Measurements from ENCODE around the gene NOP14. TPM values are rescaled to one million over a fixed set of nuclear protein-coding genes. Genes with fewer than 3 reads are reported as not detected.
"Not testable (repeated sequence)": the region's sequence is repeated elsewhere in the genome, so short reads cannot be mapped to it uniquely, and the experiment has no call there.

Gene NOP14
- polyA plus RNA-seq, 10 donors = 22.5 to 28.1 (median 25.0) TPM

DNA sequence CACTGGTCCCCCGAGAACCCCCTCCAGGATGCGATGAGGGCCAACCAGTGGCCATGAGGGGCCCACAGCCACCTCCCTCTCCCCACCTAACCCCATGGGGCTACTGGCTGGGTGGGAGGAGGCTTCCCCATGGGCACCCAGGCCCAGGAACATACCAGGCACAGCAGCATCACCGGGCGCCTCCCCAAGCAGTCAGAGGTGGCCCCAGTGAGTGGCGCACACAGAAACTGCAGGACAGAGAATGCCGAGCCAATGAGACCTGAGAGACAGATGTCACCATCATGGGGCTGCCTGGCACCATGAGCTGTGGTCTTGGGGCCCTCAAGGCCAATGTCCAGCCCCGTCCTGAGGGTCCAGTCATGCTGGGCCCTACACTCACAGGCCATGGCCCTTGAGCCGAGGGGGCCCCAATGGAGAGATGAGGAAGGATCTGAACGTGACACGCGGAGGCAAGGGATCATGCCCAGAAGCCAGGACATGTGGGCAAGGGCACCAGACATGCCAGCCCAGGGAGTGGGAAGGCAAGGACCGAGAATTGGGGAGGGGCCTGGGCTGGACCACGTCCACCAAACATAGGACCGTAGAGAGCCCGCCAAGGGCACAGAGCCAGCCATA is 30.1 kb downstream of the NOP14 start:
- no peak for DNase-seq

DNA sequence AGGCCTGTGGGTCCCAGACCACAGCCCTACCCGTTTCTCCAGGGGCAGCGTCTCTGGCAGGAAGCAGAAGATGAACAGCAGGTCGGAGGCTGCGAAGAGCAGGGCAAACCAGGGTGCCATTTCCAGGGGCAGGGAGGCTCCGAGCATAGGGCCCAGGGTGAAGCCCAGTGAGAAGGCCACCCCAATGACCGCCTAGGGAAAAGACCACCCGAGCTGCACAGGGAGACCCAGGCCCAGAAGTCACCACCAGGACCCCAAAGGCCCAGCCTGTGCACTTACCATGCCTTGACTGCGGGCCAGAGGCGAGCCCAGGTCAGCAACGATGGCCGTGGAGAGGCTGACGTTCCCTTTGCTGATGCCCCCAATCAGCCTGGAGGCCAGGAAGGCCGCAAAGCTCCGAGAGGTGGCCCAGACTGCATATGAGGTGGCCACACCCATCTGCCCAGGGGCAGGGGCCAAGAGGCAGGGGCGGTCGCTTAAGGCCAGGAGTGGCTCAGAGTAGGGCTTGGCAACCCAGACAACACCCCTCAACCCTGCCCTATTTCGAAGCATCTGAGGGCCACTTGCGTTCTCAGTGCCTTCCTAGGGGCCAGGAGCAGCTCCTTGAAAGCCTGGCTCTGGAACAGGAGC is 30.8 kb downstream of the NOP14 start:
- DNase-seq = no peak

DNA sequence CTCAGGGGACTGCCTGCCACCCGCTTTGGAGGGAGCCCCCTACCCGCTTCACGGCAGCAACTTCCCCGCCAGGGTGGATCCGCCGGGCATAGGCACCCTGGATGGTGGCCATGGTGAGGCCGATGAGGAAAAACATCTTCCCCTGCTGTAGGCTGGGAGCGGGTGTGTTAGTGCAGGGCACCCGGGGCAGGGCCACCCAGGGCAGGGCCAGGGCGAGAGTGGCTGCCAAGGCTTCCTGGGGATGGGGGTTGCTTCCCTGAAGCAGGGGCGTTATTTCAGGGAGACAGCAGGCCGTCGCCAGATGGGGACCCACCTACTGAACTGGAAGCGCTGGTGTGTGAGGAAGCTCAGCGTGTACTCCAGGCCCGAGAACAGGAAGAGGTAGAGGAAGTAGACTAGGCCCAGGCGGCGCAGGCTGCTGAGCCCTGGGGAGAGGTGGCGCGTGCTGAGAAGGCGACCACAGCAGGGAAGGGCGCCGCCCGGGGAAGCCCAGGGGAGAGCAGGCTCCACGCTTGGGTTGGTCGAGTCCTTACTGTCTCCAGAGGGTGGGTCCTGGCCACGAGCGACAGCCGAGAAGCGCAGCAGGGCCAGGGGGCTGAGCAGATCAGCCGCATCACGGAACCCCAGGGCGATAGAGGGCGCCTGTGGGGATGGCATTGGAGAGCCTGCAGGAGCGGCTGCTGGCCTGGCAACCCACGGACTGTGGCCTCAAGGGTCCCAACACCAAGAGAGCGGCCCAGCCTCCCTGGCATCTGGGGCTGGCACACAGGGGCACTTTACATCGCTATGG is 31.5 kb downstream of the NOP14 start:
- peak in 1 of 3 donors; percentile 64 for DNase-seq

DNA sequence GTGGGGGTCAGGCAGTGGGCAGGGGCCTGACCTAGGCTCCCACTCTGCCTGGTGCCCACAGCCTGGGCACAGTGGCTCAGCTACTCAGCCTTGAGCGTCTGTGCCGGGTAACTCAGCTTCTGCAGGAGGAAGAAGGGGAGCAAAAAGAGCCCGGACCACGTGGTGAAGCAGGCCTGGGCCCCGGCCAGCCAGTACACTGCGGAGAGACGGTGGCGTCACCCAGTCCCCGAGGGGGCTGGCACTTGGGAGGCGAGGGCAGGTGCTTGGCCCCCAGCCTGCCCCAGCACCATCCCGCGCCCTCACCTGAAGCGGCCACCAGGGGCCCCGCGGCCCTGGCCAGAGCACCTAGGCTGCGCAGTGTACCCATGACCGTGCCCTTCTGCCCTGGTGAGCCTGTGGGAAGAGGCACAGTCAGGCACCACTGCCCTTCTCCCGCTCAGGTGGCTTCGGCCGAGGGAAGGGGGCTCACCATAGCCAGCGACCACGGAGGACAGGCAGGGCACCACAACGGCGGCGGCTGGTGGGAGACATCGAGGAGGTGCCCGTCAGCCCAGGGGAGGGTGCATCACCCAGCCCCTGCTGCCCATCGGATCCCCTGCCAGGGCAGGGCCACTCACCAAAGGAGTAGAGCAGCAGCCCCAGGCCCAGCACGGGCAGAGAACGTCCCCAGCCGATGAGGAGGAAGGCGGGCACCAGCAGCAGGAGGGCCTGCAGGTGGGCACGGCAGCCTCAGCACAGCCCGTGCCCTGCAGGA is 32.3 kb downstream of the NOP14 start:
- DNase-seq = no peak

DNA sequence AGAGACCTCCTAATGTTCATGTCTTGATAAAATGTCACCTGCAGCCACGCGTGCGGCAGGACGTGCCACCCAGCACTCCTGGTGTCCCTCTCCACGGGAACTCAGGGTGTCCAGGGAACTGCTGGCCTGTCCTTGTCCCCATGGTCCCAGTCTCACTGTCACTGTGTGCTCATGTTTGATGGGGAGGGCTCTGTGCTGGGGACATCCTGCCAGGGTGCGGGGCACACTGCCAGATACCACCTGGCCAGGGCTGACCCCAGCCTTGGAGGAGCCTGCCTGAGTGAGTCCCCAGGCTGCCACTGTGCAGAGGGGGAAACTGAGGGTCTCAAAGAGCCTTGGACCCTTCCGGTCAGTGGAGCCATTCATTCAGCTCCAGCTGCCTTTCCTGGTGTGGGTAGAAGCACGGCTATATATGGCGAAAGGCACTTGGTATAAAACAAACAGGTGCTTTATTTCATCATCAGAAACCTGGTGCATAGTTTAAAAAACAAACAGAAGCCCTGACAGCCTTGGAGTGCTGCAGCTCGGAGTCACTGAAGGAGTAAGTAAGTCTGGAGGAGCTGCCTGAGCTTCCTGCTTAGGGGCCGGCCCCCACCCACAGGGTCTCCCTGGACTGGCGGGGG is 33.0 kb downstream of the NOP14 start:
- DNase-seq = no peak

DNA sequence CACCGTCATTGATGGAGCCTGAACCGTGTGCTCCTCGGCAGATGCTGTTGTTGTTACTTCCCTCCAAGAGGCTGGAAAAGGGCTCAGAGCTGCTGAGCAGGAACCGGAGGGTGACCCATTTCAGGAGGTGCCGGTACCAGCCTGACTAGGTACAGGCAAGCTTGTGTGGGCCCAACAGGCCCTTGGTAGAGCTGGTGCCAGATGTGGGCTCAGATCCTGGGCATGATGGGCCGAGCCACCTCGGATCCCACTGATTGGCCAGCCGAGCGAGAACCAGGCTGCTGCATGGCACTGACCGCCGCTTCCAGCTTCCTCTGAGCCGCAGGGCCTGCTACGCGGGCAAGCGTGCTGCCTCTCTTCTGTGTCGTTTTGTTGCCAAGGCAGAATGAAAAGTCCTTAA is 33.7 kb downstream of the NOP14 start:
- DNase-seq = no peak

DNA sequence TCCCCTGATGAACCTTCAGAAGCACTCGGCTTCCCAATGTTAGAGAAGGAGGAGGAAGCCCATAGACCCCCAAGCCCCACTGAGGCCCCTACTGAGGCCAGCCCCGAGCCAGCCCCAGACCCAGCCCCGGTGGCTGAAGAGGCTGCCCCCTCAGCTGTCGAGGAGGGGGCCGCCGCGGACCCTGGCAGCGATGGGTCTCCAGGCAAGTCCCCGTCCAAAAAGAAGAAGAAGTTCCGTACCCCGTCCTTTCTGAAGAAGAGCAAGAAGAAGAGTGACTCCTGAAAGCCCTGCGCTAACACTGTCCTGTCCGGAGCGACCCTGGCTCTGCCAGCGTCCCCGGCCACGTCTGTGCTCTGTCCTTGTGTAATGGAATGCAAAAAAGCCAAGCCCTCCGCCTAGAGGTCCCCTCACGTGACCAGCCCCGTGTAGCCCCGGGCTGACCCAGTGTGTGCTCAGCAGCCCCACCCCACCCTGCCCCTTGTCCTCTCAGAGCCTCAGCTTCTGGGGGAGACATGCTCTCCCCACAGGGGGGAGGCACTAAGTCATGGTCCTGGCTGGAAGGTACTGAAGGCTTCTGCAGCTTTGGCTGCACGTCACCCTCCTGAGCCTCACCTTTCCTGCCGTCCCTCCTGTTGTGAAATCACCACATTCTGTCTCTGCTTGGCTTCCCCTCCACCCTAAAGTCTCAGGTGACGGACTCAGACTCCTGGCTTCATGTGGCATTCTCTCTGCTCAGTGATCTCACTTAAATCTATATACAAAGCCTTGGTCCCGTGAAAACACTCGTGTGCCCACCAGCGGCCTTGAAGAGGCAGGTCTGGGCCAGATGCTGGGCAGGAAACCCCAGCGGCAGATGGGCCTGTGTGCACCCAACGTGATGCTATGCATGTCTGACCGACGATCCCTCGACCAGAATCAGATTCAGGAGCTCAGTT is 34.7 kb downstream of the NOP14 start:
- DNase-seq = no peak

DNA sequence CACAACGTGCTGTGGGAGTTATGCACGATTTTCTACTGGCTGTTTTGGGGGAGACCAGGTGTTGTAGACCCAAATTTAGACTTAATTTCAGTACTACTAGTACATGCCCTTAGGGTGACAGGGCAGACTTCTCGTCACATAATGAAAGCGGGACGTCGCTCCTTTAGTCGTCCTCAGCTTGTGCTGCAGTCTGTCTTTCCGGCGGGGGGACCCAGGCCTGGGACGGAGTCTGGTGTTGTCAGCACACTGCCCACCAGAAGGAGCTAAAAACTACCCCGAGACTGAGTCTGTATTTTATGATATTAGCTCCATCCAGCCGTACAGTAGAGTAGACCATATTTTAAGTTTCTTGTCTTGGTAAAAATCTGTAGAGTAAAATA is 35.5 kb downstream of the NOP14 start:
- DNase-seq = no peak

DNA sequence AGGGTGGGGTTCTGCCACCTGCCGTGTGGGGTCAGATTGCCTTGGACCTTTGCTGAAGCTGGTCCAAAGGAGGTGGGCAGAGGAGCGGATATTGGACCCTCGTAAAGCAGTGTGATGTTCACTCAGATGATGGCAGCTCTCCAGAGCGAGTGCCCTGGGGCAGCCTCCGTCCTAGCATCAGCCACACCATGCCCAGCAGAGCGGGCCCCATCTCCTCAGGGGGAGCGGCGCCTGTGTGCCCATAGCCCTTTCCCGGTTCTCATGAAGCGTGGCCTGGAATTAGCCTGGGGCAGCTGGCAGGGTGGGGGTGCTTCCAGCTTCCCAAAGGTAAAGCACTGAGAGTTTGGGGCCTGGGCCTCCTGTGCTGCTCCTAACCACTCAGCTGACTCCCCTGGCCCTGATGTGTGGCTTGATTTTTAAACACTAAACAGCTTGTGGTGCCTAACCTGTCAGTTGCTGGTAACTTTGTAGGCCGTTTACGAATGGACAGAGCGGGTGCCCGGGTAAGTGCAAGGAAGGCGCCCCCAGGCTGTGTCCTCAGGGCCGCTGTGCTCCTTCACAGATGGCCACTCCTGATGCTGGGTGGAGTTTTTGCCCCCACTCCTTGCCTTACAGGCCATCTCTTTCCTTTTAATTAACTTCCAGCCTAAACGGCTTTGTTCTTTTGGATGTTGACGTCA is 36.0 kb downstream of the NOP14 start:
- no peak for DNase-seq

DNA sequence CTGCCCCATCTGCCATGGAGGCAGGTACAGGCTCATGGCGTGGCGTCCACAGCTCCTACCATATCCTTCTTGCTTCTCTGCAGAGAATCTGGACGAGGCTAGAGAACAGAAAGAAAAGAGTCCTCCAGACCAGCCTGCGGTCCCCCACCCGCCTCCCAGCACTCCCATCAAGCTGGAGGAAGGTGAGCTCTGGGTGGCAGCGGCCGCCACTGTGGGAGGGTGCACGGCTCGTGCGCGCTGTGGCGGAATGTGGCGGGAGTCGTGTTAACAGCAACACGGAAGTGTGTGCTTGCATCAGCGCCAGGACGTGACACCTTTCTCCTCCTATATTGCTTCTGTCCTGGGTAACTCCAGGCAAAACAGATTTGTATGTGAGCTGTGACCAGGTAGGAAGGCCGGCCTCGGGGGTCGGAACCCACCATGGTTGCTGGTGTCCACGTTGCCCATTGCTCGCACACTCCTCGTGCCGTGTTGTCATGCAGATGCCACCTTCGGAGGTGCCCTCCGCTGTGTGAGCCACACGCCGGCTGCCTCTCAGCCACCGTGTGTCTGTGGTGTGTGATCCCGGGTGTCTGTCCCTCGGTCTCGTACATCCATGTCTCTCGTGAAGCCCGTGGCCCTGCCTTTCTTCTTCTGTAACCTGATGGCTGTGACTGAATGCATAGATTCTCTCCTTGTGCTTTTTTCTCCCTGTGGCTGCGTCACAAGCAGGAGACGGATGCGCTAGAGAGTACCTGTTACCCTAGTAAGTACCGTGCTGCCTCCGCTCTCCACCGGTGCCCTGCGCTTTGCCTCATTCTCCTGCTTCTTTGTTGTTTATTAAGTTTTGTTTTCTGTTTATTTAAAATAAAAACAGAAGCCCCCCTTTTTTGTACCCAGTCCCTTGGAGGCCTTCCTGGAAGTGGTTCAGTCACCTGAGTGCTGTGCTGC is 37.0 kb downstream of the NOP14 start:
- DNase-seq = no peak

DNA sequence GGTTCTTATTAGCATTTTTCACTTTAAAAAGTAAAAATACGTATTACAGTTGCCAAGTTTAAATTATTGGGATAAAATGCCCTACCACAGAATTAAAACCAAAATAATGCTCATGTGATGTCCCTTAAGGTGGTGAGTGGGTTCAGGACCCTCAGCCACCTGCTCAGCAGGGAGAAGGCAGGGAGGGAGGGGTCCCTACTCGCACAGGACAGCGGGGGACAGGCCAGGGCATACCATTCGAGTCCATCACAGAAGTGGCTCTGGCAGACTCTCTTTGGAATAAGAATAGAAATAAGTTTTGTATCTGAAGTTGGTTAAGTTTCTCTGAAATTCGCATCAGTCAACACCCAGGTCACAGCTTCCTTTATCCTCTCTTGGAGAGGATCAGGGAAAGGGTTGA is 37.7 kb downstream of the NOP14 start:
- no peak for DNase-seq

DNA sequence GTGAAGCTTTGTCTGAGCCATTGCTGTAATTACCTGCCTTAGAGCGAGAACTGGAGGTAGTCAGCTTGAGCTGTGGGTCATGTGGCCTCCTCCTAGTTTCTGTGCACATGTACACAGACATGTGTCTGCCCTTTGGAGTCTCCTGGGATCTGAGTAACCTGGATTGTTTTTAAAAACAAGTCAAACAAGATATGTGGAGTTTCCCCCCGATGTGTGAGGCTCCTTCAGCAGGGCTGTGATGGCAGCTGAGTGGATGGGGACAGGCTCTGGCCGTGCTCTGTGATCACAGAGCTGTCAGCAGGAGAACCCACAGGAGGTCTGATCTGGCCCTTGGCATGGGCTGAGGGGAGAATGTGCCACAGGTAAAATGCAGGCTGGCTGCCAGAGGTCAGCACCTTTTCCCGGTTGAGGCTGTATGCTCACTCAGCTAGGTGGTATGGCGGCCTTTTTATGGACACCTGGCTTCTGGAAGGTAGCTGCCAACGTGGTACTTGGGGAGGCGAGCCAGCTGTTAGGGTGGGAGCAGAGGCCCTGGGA is 38.4 kb downstream of the NOP14 start:
- DNase-seq = no peak

DNA sequence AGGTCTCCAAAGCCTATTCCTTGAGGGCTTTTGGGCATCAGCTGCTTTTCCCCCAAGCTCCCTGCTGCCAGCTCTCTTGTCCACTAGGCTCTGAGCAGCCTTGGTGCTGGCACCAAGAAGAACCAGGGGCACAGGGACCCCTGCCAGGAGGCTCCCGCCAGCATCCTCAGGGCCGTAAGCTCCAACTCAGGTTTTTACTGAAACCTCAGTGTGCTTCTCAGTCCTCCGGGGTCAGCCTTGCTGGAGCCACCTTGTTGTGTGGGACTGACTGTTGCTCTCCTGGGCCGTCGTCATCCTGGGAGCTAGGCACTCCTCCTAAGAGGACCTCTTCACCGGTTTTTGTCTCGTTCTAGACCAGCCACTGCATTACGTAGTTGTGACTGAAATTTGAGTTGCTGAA is 38.9 kb downstream of the NOP14 start:
- DNase-seq = no peak

DNA sequence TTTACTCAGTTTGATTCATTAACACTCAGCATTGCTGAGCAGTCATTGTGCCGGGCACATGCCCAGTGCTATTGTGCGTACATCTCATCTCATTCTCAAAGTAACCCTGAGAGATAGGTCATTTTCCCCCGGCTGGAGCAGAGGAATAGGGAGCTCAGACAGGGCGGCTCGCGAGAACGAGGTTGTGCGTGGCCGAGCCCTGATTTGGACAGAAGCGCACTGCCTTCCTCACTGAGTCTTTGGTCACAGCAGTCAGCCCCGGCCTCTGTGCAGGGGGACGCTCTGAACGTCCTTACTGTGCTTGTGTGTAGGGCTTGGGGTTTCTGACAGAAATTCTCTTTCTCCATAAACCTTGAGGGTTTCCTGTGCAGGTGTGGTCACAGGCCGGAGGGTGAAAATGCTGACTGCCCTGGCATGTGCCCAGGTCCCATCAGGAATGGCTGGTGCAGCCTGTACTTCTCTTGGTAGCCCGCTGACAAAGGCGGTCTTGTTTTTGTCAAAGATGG is 39.5 kb downstream of the NOP14 start:
- no peak for DNase-seq

DNA sequence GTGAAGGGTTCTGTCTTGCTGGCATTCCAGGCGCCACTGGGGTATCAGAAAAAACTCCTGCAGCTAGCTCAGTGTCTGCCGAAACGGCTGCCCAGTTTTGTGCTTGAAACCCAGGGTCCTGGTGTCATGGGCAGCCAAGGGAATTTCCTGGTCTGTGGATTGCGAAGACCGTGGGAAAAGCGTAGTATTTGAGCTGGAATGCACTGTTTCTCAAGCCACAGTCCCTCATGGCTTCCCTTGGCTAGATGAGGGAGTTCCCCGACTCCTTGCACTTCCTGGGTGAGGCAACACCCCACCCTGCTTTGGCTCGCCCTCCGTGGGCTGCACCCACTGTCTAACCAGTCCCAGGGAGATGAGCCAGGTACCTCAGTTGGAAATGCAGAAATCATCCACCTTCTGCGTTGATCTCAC is 40.1 kb downstream of the NOP14 start:
- no peak for DNase-seq

DNA sequence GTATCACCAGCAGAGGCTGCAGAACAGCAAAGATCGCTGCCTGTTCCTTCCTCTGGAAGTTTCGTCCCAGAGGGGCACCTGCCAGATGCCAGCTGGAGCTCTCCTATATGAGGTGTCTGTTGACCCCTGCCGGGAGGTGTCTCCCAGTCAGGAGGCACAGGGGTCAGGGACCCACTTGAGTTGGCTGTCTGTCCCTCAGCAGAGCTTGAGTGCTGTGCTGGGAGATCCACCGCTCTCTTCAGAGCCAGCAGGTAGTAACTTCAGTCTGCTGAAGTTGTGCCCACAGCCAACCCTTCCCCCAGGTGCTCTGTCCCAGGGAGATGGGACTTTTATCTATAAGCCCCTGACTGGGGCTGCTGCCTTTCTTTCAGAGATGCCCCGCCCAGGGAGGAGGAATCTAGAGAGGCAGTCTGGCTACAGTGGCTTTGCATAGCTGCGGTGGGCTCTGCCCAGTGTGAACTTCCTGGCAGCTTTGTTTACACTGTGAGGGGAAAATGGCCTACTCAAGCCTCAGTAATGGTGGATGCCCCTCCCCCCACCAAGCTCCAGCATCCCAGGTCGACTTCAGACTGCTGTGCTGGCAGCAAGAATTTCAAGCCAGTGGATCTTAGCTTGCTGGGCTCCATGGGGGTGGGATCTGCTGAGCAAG is 40.6 kb downstream of the NOP14 start:
- DNase-seq = not testable (repeated sequence)

DNA sequence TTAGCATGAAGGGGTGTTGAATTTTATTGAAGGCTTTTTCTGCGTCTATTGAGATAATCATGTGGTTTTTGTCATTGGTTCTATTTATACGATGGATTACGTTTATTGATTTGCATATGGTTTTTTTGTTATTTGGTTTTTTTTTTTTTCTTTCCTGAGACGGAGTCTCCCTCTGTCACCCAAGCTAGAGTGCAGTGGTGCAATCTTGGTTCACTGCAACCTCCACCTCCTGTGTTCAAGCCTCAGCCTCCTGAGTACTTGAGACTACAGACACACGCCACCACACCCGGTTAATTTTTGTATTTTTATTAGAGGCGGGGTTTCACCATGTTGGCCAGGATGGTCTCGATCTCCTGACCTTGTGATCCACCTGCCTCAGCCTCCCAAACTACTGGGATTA is 44.5 kb downstream of the NOP14 start:
- DNase-seq = not testable (repeated sequence)

DNA sequence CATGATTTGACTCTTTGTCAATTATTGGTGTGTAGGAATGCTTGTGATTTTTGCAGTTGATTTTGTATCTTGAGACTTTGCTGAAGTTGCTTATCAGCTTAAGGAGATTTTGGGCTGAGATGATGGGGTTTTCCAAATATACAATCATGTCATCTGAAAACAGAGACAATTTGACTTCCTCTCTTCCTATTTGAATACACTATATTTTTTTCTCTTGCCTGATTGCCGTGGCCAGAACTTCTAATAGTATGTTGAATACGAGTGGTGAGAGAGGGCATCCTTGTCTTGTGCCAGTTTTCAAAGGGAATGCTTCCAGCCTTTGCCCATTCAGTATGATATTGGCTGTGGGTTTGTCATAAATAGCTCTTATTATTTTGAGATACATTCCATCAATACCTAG is 44.9 kb downstream of the NOP14 start:
- DNase-seq = not testable (repeated sequence)

Measured in muscle of back (tissue), 11 donors.